Suprapubic skin (tissue), 4 donors: Measurements from ENCODE around the gene BBLN. TPM values are rescaled to one million over a fixed set of nuclear protein-coding genes. Genes with fewer than 3 reads are reported as not detected.

ENCODE experiments used
- DNase-seq, 2 donors: peaks; one replicate each; pipeline ENCODE4 v3.0.0-alpha.2; 2019; ENCODE audit warnings: low spot score in 2 of 2
- H3K27ac ChIP-seq: fragments of 200-600 bp; sonication (generic); one replicate; pipeline ENCODE4 v1.5.1; 2019
- H3K27me3 ChIP-seq: fragments of 200-600 bp; sonication (generic); one replicate; pipeline ENCODE4 v1.5.1; 2019
- H3K36me3 ChIP-seq: fragments of 200-600 bp; sonication (generic); one replicate; pipeline ENCODE4 v1.5.1; 2019
- H3K4me1 ChIP-seq: fragments of 200-600 bp; sonication (generic); one replicate; pipeline ENCODE4 v1.5.1; 2019
- H3K4me3 ChIP-seq: fragments of 200-600 bp; sonication (generic); one replicate; pipeline ENCODE4 v1.5.1; 2019; ENCODE audit warnings: mild to moderate bottlenecking
- H3K9me3 ChIP-seq: fragments of 200-600 bp; sonication (generic); one replicate; pipeline ENCODE4 v1.5.1; 2019
- CTCF ChIP-seq, 2 donors: fragments of 200-600 bp in 1 of 2; fragments of 450-650 bp in 1 of 2; sonication (generic) in 1 of 2; IDR thresholded peaks; one replicate each; pipeline ENCODE4 v1.5.1; 2016 to 2019; ENCODE audit warnings: antibody characterized with exemption in 2 of 2, mild to moderate bottlenecking in 1 of 2, moderate library complexity in 1 of 2
- EP300 ChIP-seq: sonication (generic); formaldehyde crosslinking; IDR thresholded peaks from one replicate; pipeline ENCODE4 v1.6.1; 2017; ENCODE audit warnings: antibody characterized with exemption
- POLR2A ChIP-seq, 2 donors: fragments of 450-650 bp; IDR thresholded peaks; one replicate each; pipeline ENCODE4 v1.6.1; 2017; ENCODE audit warnings: antibody characterized with exemption in 2 of 2, mild to moderate bottlenecking in 2 of 2, moderate library complexity in 2 of 2
- POLR2AphosphoS5 ChIP-seq, 3 donors: sonication (generic); formaldehyde crosslinking; IDR thresholded peaks; one replicate each; pipeline ENCODE4 v1.6.1; 2017; ENCODE audit warnings: antibody characterized with exemption in 3 of 3
- WGBS: methylation state at CpG from one replicate; pipeline ENCODE4 v1.1.5; 2018; 5-methylcytosine and 5-hydroxymethylcytosine counted together
- total RNA-seq, 4 donors: library from RNA; depleted of rRNA; stranded (reverse); fragments of >200 nt; gene quantifications; one replicate each; pipeline ENCODE4 v1.1.0, GENCODE V29; 2016

BBLN gene
- total RNA-seq, 4 donors from 2014 or later: 157 to 345 (median 224) TPM

- Histone ChIP-seq H3K27ac (no peak overlapping the region), H3K27me3 (peaks cover 8% of the 10 kb centered on the region), H3K36me3 (no peaks in the 10 kb centered on the region), H3K4me1 (peaks cover 46% of the 10 kb centered on the region), H3K4me3 (no peak overlapping the region), H3K9me3 (no peaks in the 10 kb centered on the region)
- WGBS: 87% methylated on average over 13 of the region's 16 CpGs
- no peak for DNase-seq
- TF ChIP-seq EP300 (no peak), CTCF (IDR thresholded peaks at IDR 0.05) (no peak), POLR2AphosphoS5 (IDR thresholded peaks at IDR 0.05) (no peak), POLR2A (IDR thresholded peaks at IDR 0.05) (no peak)
These were observed 45.4 kb downstream of the BBLN start for GRCh38 chr9:128205296-128205944.

DNA sequence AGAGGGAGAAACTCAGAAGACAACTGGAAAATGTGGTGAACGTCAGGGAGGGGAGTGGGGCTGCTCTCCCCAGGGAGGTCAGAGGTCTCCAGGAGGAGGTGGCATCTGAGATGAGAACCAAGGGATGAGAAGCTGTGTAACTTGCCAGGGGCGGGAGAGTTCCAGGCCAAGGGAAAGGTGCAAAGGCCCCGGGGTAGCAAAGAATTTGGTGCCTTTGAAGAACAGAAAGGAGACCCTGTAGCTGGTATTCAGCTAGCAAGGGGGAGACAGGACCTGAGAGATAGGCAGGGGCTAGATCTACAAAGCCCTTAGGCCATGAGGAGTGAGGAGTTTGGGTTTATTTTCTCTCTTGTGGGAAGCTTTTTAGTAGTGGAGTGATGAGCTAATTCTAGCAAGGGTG, 46.4 kb downstream of the BBLN start:
- H3K4me1 ChIP-seq: peaks cover 54% of the 10 kb centered on the region
- TF ChIP-seq POLR2AphosphoS5 (IDR thresholded peaks at IDR 0.05) (no peak), CTCF (IDR thresholded peaks at IDR 0.05) (no peak), EP300 (no peak), POLR2A (IDR thresholded peaks at IDR 0.05) (no peak)
- peaks cover 8% of the 10 kb centered on the region for H3K27me3 ChIP-seq
- no peaks in the 10 kb centered on the region for H3K36me3 ChIP-seq
- no peaks in the 10 kb centered on the region for H3K9me3 ChIP-seq
- no peak for DNase-seq
- WGBS: 78% methylated on average over 3 of the region's 3 CpGs
- no peak overlapping the region for H3K27ac ChIP-seq
- H3K4me3 ChIP-seq: no peak overlapping the region

GRCh38 chr9:128206916-128207910, 47.1 kb downstream of the BBLN start:
- Histone ChIP-seq H3K4me3 (no peak overlapping the region), H3K9me3 (no peaks in the 10 kb centered on the region), H3K4me1 (peaks cover 62% of the 10 kb centered on the region), H3K27me3 (peaks cover 8% of the 10 kb centered on the region), H3K36me3 (no peaks in the 10 kb centered on the region), H3K27ac (peak overlapping the region; percentile 21)
- no peak for DNase-seq
- WGBS: 38% methylated on average over 10 of the region's 15 CpGs
- TF ChIP-seq CTCF (IDR thresholded peaks at IDR 0.05): no peak
- no peak for TF ChIP-seq POLR2AphosphoS5 (IDR thresholded peaks at IDR 0.05)
- no peak for TF ChIP-seq POLR2A (IDR thresholded peaks at IDR 0.05)
- no peak for TF ChIP-seq EP300

DNA sequence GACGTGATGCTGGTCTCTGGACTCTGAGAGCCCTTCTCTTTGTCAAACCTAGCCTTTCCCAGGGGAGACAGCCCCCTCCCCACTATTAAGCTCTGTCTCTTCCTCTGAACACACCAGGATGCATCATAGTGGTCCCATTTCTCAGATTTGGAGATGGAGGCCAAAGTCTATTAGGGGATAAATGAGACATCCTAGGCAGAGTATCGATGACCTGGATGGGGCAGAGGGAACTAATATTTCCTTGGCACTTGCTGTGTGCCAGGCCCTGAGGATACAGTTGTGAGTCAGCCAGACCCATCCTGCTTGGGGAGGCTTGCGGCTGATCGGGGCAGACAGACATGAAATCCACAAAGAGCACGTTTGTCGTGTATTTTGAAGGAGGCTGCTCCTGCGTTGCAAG, 48.3 kb downstream of the BBLN start:
- H3K4me1 ChIP-seq: peaks cover 62% of the 10 kb centered on the region
- TF ChIP-seq EP300 (no peak), CTCF (IDR thresholded peaks at IDR 0.05) (no peak), POLR2AphosphoS5 (IDR thresholded peaks at IDR 0.05) (no peak), POLR2A (IDR thresholded peaks at IDR 0.05) (no peak)
- no peaks in the 10 kb centered on the region for H3K9me3 ChIP-seq
- 54% methylated on average over 7 of the region's 7 CpGs for WGBS
- peak overlapping the region; percentile 22 for H3K27ac ChIP-seq
- no peak for DNase-seq
- peaks cover 8% of the 10 kb centered on the region for H3K27me3 ChIP-seq
- H3K4me3 ChIP-seq: no peak overlapping the region
- no peaks in the 10 kb centered on the region for H3K36me3 ChIP-seq
